OCI-LY7 (cell line): ENCODE data around the gene GDF11. TPM values are rescaled to one million over a fixed set of nuclear protein-coding genes. Genes with fewer than 3 reads are reported as not detected.

ENCODE experiments used
- BruUV-seq: library from RNA; stranded (reverse); fragments of 400-500 nt; replicated peaks from 2 replicates; lab custom pipeline; 2021; lab: Mats Ljungman, UMichigan
- CTCF ChIA-PET: fragments of 300-600 bp; sonication (Branson Sonifier 250); formaldehyde crosslinking; loops from one replicate; lab custom pipeline; 2022; ENCODE audit warnings: antibody characterized with exemption; ENCODE audit not compliant: unreplicated experiment; lab: Charles Lee
- POLR2A ChIA-PET: fragments of 300-600 bp; sonication (Branson Sonifier 250); formaldehyde crosslinking; loops from one replicate; lab custom pipeline; 2022; ENCODE audit warnings: antibody characterized with exemption; lab: Charles Lee
- DNase-seq: peaks from one replicate; pipeline ENCODE4 v3.0.0-alpha.2; 2015; ENCODE audit warnings: low spot score
- H2AFZ ChIP-seq: fragments of 200-600 bp; sonication (generic), shearing (Covaris generic); 2 replicates; pipeline ENCODE4 v1.6.1; 2014; ENCODE audit warnings: mild to moderate bottlenecking, antibody characterized with exemption, low read length, moderate library complexity
- H3K27ac ChIP-seq: fragments of 200-600 bp; sonication (generic); 2 replicates; pipeline ENCODE4 v1.5.1; 2014; ENCODE audit warnings: mixed run types, low read depth, mild to moderate bottlenecking, moderate library complexity, low read length, inconsistent platforms; ENCODE audit not compliant: poor library complexity, severe bottlenecking
- H3K36me3 ChIP-seq: fragments of 200-600 bp; sonication (generic); 2 replicates; pipeline ENCODE4 v1.6.1; 2014; ENCODE audit warnings: mild to moderate bottlenecking, antibody characterized with exemption, low read length, moderate library complexity, mixed read lengths; ENCODE audit not compliant: insufficient read depth
- H3K4me1 ChIP-seq: fragments of 200-600 bp; sonication (generic); 2 replicates; pipeline ENCODE4 v1.5.1; 2014; ENCODE audit warnings: mild to moderate bottlenecking, low read length; ENCODE audit not compliant: insufficient read depth, poor library complexity, severe bottlenecking
- H3K4me2 ChIP-seq: fragments of 200-600 bp; sonication (generic); 2 replicates; pipeline ENCODE4 v1.6.1; 2014; ENCODE audit warnings: mild to moderate bottlenecking, low read length
- H3K4me3 ChIP-seq: fragments of 200-600 bp; sonication (generic); 2 replicates; pipeline ENCODE4 v1.5.1; 2014; ENCODE audit warnings: mild to moderate bottlenecking, low read depth, low read length; ENCODE audit not compliant: poor library complexity, severe bottlenecking
- H3K79me2 ChIP-seq: fragments of 200-600 bp; sonication (generic); 2 replicates; pipeline ENCODE4 v1.6.1; 2016; ENCODE audit warnings: low read depth, mild to moderate bottlenecking, low read length, moderate library complexity, mixed read lengths; ENCODE audit not compliant: insufficient read depth
- H3K9me2 ChIP-seq: fragments of 200-600 bp; sonication (generic); 2 replicates; pipeline ENCODE4 v1.6.1; 2016; ENCODE audit warnings: mild to moderate bottlenecking, low read length, mixed read lengths; ENCODE audit not compliant: insufficient read depth
- H3K9me3 ChIP-seq: fragments of 200-600 bp; sonication (generic); 2 replicates; pipeline ENCODE4 v1.6.1; 2014; ENCODE audit warnings: mild to moderate bottlenecking, mixed run types, low read length, mixed read lengths
- H4K20me1 ChIP-seq: fragments of 200-600 bp; sonication (generic); 2 replicates; pipeline ENCODE4 v1.6.1; 2014; ENCODE audit warnings: mild to moderate bottlenecking, antibody characterized with exemption, low read length, moderate library complexity, mixed read lengths; ENCODE audit not compliant: insufficient read depth
- EZH2phosphoT487 ChIP-seq: fragments of 200-600 bp; sonication (generic); IDR thresholded peaks from 2 replicates; pipeline ENCODE4 v1.6.1; 2018; ENCODE audit warnings: low read depth, borderline replicate concordance, mild to moderate bottlenecking, mixed run types, antibody characterized with exemption, low read length, moderate library complexity, mixed read lengths
- intact Hi-C: fragments of 100-400 bp; cut with micrococcal nuclease; formaldehyde crosslinking; loops from one replicate; pipeline ENCODE4 v1.10.0; 2022; ENCODE audit not compliant: unreplicated experiment
- total RNA-seq, 2 experiments: library from RNA; depleted of rRNA in 1 of 2; stranded (reverse); fragments of >200 nt in 1 of 2; shearing (Covaris generic) in 1 of 2; gene quantifications; 2 replicates each; pipeline ENCODE4 v1.2.3, GENCODE V29; 2014 to 2022
- TF ChIP-seq, protein P1 (sequence below): fragments of 200-600 bp; sonication (generic); conservative IDR thresholded peaks from 2 replicates; pipeline ENCODE4 v1.5.1; 2014; ENCODE audit warnings: mild to moderate bottlenecking, antibody characterized with exemption, low read length, moderate library complexity, mixed read lengths

GDF11 gene
- total RNA-seq, 2 experiments from 2014 or later: 5.2 to 19.9 TPM

- BruUV-seq: no TSS peak
- H4K20me1 ChIP-seq: no peaks in the 10 kb centered on the region
- H3K4me2 ChIP-seq: no peak overlapping the region
- H3K4me1 ChIP-seq: peaks cover 19% of the 10 kb centered on the region
- no peak overlapping the region for H3K4me3 ChIP-seq
- ChIA-PET POLR2A (interaction anchor here (0.6 kb wide), 1 partner anchor 1362 kb away, joined by 4 read pairs; no protein-coding TSS in a partner anchor), CTCF (no interaction called here)
- H3K79me2 ChIP-seq: no peaks in the 10 kb centered on the region
- no peak overlapping the region for H3K27ac ChIP-seq
- H3K9me2 ChIP-seq: no peaks in the 10 kb centered on the region
- H3K36me3 ChIP-seq: no peaks in the 10 kb centered on the region
- TF ChIP-seq, protein P1, sequence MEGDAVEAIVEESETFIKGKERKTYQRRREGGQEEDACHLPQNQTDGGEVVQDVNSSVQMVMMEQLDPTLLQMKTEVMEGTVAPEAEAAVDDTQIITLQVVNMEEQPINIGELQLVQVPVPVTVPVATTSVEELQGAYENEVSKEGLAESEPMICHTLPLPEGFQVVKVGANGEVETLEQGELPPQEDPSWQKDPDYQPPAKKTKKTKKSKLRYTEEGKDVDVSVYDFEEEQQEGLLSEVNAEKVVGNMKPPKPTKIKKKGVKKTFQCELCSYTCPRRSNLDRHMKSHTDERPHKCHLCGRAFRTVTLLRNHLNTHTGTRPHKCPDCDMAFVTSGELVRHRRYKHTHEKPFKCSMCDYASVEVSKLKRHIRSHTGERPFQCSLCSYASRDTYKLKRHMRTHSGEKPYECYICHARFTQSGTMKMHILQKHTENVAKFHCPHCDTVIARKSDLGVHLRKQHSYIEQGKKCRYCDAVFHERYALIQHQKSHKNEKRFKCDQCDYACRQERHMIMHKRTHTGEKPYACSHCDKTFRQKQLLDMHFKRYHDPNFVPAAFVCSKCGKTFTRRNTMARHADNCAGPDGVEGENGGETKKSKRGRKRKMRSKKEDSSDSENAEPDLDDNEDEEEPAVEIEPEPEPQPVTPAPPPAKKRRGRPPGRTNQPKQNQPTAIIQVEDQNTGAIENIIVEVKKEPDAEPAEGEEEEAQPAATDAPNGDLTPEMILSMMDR: no peak
- TF ChIP-seq EZH2phosphoT487: no peak
- DNase-seq: no peak
- no peak overlapping the region for H2AFZ ChIP-seq
- no peaks in the 10 kb centered on the region for H3K9me3 ChIP-seq
- intact Hi-C loops: no loop called here
Measured at GRCh38 chr12:55703901-55704761, 38.8 kb upstream of the GDF11 start.

GRCh38 chr12:55704824-55705718, 37.9 kb upstream of the GDF11 start:
- Histone ChIP-seq H3K9me2 (no peaks in the 10 kb centered on the region), H3K36me3 (no peaks in the 10 kb centered on the region), H3K4me1 (peaks cover 19% of the 10 kb centered on the region), H3K4me2 (no peak overlapping the region), H3K79me2 (no peaks in the 10 kb centered on the region), H3K9me3 (no peaks in the 10 kb centered on the region), H2AFZ (no peak overlapping the region), H3K27ac (no peak overlapping the region), H4K20me1 (no peaks in the 10 kb centered on the region), H3K4me3 (no peak overlapping the region)
- intact Hi-C loops: loop anchor here (1.0 kb wide), 1 partner anchor 49 kb away; no protein-coding TSS in a partner anchor
- POLR2A ChIA-PET: interaction anchor here (1.0 to 1.9 kb wide), 2 partner anchors 11 to 221 kb away, joined by 6 to 7 read pairs; partner anchors contain the start of gene BLOC1S1
- BruUV-seq: no TSS peak
- TF ChIP-seq, protein P1: no peak
- TF ChIP-seq EZH2phosphoT487: no peak
- CTCF ChIA-PET: interaction anchor here (0.6 to 1.4 kb wide), 3 partner anchors 12 to 31 kb away, joined by 3 to 5 read pairs (median 3); partner anchors contain the start of gene CD63
- DNase-seq: no peak
